ENCODE results near the gene BANP. TPM values are rescaled to one million over a fixed set of nuclear protein-coding genes. Genes with fewer than 3 reads are reported as not detected.

Gene BANP
- total RNA-seq, 1 donor from 2014 or later = 39.1 TPM

GRCh38 chr16:88002749-88003148 lies 51.5 kb downstream of the BANP start:
- H3K27ac Mint-ChIP-seq (ENCODE audit: unreplicated experiment) = no peak overlapping the region

GRCh38 chr16:88003316-88003715 lies 52.1 kb downstream of the BANP start:
- Mint-ChIP-seq H3K27me3 (ENCODE audit: low read depth) (no peaks in the 10 kb centered on the region), H3K9me3 (no peaks in the 10 kb centered on the region), H3K36me3 (ENCODE audit: low read depth) (peaks cover 10% of the 10 kb centered on the region), H3K4me3 (no peak overlapping the region), H3K4me1 (peaks cover 29% of the 10 kb centered on the region), H3K27ac (ENCODE audit: unreplicated experiment) (no peak overlapping the region)
- DNase-seq (ENCODE audit: low read depth, low spot score) = no peak
- TF ChIP-seq CTCF (conservative IDR thresholded peaks at IDR 0.05) = no peak

More at GRCh38 chr16:88002749-88003148, 51.5 kb downstream of the BANP start:
- no peak for DNase-seq (ENCODE audit: low read depth, low spot score)
- no peak for TF ChIP-seq CTCF (conservative IDR thresholded peaks at IDR 0.05)
- Mint-ChIP-seq H3K4me1 (peaks cover 25% of the 10 kb centered on the region), H3K4me3 (no peak overlapping the region), H3K27me3 (ENCODE audit: low read depth) (no peaks in the 10 kb centered on the region), H3K36me3 (ENCODE audit: low read depth) (peaks cover 9% of the 10 kb centered on the region), H3K9me3 (no peaks in the 10 kb centered on the region)

DNA sequence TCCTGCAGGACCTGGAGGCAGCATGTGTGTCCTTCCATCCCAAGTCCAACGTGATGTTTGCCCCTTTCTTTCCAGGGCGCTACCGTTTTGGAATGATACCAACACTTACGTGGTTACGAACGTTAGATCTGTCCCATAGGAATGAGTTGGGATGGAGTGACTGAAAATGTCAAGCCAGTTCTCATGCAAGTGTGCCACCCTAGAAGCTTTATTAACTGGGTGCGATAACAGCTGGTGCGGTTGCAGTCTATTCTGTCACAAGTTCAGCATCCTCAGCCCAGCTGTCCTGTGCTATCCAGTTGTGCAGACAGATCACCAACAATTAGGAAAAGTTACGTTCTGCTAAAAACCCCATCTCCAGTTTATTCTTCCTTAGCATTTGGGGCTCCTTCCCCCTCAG lies 52.5 kb downstream of the BANP start:
- no peak overlapping the region for H3K4me3 Mint-ChIP-seq
- peak overlapping the region; percentile 1 for H3K27ac Mint-ChIP-seq (ENCODE audit: unreplicated experiment)
- H3K9me3 Mint-ChIP-seq = no peaks in the 10 kb centered on the region
- peaks cover 10% of the 10 kb centered on the region for H3K36me3 Mint-ChIP-seq (ENCODE audit: low read depth)
- no peaks in the 10 kb centered on the region for H3K27me3 Mint-ChIP-seq (ENCODE audit: low read depth)
- DNase-seq (ENCODE audit: low read depth, low spot score) = no peak
- H3K4me1 Mint-ChIP-seq = peaks cover 29% of the 10 kb centered on the region
- no peak for TF ChIP-seq CTCF (conservative IDR thresholded peaks at IDR 0.05)

GRCh38 chr16:88004391-88004790 lies 53.2 kb downstream of the BANP start:
- no peak for TF ChIP-seq CTCF (conservative IDR thresholded peaks at IDR 0.05)
- no peak overlapping the region for H3K4me3 Mint-ChIP-seq
- DNase-seq (ENCODE audit: low read depth, low spot score) = no peak
- H3K27ac Mint-ChIP-seq (ENCODE audit: unreplicated experiment) = peak overlapping the region; percentile 73
- H3K4me1 Mint-ChIP-seq = peaks cover 35% of the 10 kb centered on the region
- H3K27me3 Mint-ChIP-seq (ENCODE audit: low read depth) = no peaks in the 10 kb centered on the region
- peaks cover 12% of the 10 kb centered on the region for H3K36me3 Mint-ChIP-seq (ENCODE audit: low read depth)
- H3K9me3 Mint-ChIP-seq = no peaks in the 10 kb centered on the region

DNA sequence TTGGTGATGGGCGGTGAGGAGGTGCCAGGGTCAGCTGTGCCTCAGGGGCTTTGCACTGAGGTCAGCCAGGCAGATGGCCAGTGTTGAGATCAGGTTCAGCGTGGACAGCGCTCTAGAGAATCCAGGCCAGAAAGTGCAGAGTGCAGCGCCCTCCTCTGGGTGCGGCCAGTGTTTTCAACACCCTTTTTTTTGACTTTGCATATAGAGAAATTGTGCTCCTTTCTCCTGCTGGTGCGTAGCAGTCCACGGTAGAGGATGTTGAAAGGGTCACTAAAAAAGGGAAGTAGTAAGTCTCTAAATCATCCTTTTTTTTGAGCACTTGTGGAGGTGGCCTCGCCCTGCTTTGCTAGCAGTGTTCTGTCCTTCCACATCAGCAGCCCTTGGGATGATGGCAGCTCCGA lies 53.9 kb downstream of the BANP start:
- H3K4me3 Mint-ChIP-seq = no peak overlapping the region
- no peaks in the 10 kb centered on the region for H3K27me3 Mint-ChIP-seq (ENCODE audit: low read depth)
- H3K4me1 Mint-ChIP-seq = peaks cover 43% of the 10 kb centered on the region
- H3K36me3 Mint-ChIP-seq (ENCODE audit: low read depth) = peaks cover 15% of the 10 kb centered on the region
- H3K27ac Mint-ChIP-seq (ENCODE audit: unreplicated experiment) = peak overlapping the region; percentile 73
- DNase-seq (ENCODE audit: low read depth, low spot score) = no peak
- TF ChIP-seq CTCF (conservative IDR thresholded peaks at IDR 0.05) = peak; percentile 45
- no peaks in the 10 kb centered on the region for H3K9me3 Mint-ChIP-seq

- no peak overlapping the region for H3K27ac Mint-ChIP-seq (ENCODE audit: unreplicated experiment)
- H3K27me3 Mint-ChIP-seq (ENCODE audit: low read depth) = no peaks in the 10 kb centered on the region
- H3K4me3 Mint-ChIP-seq = no peak overlapping the region
- H3K4me1 Mint-ChIP-seq = peaks cover 48% of the 10 kb centered on the region
- H3K36me3 Mint-ChIP-seq (ENCODE audit: low read depth) = peaks cover 18% of the 10 kb centered on the region
- H3K9me3 Mint-ChIP-seq = no peaks in the 10 kb centered on the region
- no peak for DNase-seq (ENCODE audit: low read depth, low spot score)
- TF ChIP-seq CTCF (conservative IDR thresholded peaks at IDR 0.05) = no peak
These were observed 54.7 kb downstream of the BANP start for GRCh38 chr16:88005968-88006367.
